Suprapubic skin (tissue), 4 donors: ENCODE data around the gene AGPS.

Source experiments
- CTCF ChIP-seq, 2 donors: fragments of 200-600 bp in 1 of 2; fragments of 450-650 bp in 1 of 2; sonication (generic) in 1 of 2; IDR thresholded peaks; one replicate each; pipeline ENCODE4 v1.5.1; 2016 to 2019; ENCODE audit warnings: antibody characterized with exemption in 2 of 2, mild to moderate bottlenecking in 1 of 2, moderate library complexity in 1 of 2
- POLR2A ChIP-seq, 2 donors: fragments of 450-650 bp; IDR thresholded peaks; one replicate each; pipeline ENCODE4 v1.6.1; 2017; ENCODE audit warnings: antibody characterized with exemption in 2 of 2, mild to moderate bottlenecking in 2 of 2, moderate library complexity in 2 of 2
- POLR2AphosphoS5 ChIP-seq, 3 donors: sonication (generic); formaldehyde crosslinking; IDR thresholded peaks; one replicate each; pipeline ENCODE4 v1.6.1; 2017; ENCODE audit warnings: antibody characterized with exemption in 3 of 3

DNA sequence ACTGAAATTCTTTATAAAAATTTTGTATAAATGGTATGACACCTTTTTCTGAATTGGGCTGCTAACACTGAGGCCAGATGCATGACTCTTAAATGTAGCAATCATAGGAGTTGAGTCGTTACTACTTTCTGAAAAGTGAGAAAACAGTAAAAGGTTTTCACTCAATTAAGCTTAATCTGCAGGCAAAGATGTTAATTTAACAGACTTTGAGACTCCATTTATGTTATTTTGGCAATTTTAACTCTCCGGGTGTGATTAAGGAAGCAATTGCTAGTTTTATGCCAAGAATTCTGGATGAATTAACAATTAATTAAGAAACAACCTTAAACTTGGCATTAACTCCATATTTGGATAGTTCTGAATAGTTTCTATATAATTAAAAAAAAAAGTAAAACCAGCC, 104.3 kb downstream of the AGPS start:
- TF ChIP-seq POLR2AphosphoS5 (IDR thresholded peaks at IDR 0.05) (no peak), CTCF (IDR thresholded peaks at IDR 0.05) (no peak), POLR2A (IDR thresholded peaks at IDR 0.05) (no peak)
